ENCODE results near the gene FOXO6.
"Not testable (repeated sequence)": the region's sequence is repeated elsewhere in the genome, so short reads cannot be mapped to it uniquely, and the experiment has no call there.

Gene FOXO6

DNA sequence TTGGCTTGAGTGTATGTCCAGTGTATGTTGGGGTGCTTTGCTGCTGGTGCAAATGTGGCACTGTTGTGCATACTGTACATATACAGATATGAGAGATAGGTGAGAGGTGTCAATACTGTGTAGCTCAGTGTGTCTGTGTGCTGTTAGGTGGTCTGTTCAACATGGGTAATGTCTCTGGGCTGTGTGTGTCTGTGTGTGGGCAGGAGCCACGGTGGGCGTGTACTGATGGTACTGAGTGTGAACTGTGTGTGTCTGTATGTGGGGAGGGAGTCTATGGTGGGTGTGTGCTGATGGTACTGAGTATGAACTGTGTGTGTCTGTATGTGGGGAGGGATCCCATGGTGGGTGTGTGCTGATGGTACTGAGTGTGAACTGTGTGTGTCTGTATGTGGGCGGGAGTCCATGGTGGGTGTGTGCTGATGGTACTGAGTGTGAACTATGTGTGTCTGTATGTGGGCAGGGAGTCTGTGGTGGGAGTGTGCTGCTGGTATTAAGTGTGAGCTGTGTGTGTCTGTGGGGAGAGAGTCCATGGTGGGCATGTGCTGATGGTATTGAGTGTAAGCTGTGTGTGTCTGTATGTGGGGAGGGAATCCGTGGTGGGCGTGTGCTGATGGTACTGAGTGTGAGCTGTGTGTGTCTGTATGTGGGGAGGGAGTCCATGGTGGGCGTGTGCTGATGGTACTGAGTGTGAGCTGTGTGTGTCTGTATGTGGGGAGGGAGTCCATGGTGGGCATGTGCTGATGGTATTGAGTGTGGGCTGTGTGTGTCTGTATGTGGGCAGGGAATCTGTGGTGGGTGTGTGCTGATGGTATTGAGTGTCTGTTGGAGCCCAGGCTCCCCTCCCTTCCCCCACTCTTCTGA, 32.2 kb upstream of the FOXO6 start:
- no peak for DNase-seq (ENCODE audit: insufficient read length, low spot score)
- TF ChIP-seq SPI1 (IDR thresholded peaks at IDR 0.05; ENCODE audit: low read depth, low read length) (no peak), POLR2AphosphoS5 (IDR thresholded peaks at IDR 0.05; ENCODE audit: low read depth, low read length) (no peak), POLR2A (IDR thresholded peaks at IDR 0.05; ENCODE audit: low read depth, low read length) (no peak), POU2F2 (IDR thresholded peaks at IDR 0.05; ENCODE audit: low read depth, low read length) (no peak), TAF1 (IDR thresholded peaks at IDR 0.05; ENCODE audit: low read depth, low read length) (no peak), PAX5 (IDR thresholded peaks at IDR 0.05; ENCODE audit: insufficient read depth, low read length, severe bottlenecking) (no peak)
- FAIRE-seq: no peak

GRCh38 chr1:41329662-41330587, 31.3 kb upstream of the FOXO6 start:
- FAIRE-seq: no peak
- no peak for DNase-seq (ENCODE audit: insufficient read length, low spot score)
- TF ChIP-seq POLR2AphosphoS5 (IDR thresholded peaks at IDR 0.05; ENCODE audit: low read depth, low read length) (no peak), TAF1 (IDR thresholded peaks at IDR 0.05; ENCODE audit: low read depth, low read length) (no peak), POLR2A (IDR thresholded peaks at IDR 0.05; ENCODE audit: low read depth, low read length) (no peak), PAX5 (IDR thresholded peaks at IDR 0.05; ENCODE audit: insufficient read depth, low read length, severe bottlenecking) (no peak), POU2F2 (IDR thresholded peaks at IDR 0.05; ENCODE audit: low read depth, low read length) (no peak)

- no peak for FAIRE-seq
- no peak for TF ChIP-seq PAX5 (IDR thresholded peaks at IDR 0.05; ENCODE audit: insufficient read depth, low read length, severe bottlenecking)
- TF ChIP-seq POU2F2 (IDR thresholded peaks at IDR 0.05; ENCODE audit: low read depth, low read length): no peak
- TF ChIP-seq TAF1 (IDR thresholded peaks at IDR 0.05; ENCODE audit: low read depth, low read length): no peak
- TF ChIP-seq POLR2AphosphoS5 (IDR thresholded peaks at IDR 0.05; ENCODE audit: low read depth, low read length): no peak
- no peak for TF ChIP-seq SPI1 (IDR thresholded peaks at IDR 0.05; ENCODE audit: low read depth, low read length)
- no peak for TF ChIP-seq POLR2A (IDR thresholded peaks at IDR 0.05; ENCODE audit: low read depth, low read length)
These were observed 30.4 kb upstream of the FOXO6 start for GRCh38 chr1:41330588-41331545.

DNA sequence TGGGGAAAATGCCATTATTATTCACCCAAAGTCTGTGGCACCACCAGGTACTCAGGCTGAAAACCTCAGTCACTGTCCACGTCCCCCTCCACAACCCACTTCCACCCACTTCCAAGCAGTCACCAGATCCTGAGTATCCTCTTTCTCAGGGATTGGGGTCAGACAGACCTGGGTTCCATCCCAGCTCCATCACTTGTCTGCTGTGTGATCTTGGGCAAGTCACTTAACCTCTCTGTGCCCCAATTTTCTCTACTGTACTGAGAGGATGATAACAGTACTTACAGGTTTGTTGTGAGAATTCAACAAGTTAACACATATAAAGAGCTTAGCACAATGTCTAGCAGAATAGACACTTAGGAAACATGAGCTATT, 29.7 kb upstream of the FOXO6 start:
- no peak for FAIRE-seq
- no peak for TF ChIP-seq POLR2AphosphoS5 (IDR thresholded peaks at IDR 0.05; ENCODE audit: low read depth, low read length)
- TF ChIP-seq TAF1 (IDR thresholded peaks at IDR 0.05; ENCODE audit: low read depth, low read length): no peak
- no peak for TF ChIP-seq POLR2A (IDR thresholded peaks at IDR 0.05; ENCODE audit: low read depth, low read length)
- no peak for TF ChIP-seq POU2F2 (IDR thresholded peaks at IDR 0.05; ENCODE audit: low read depth, low read length)
- no peak for TF ChIP-seq PAX5 (IDR thresholded peaks at IDR 0.05; ENCODE audit: insufficient read depth, low read length, severe bottlenecking)
- no peak for TF ChIP-seq SPI1 (IDR thresholded peaks at IDR 0.05; ENCODE audit: low read depth, low read length)

More at GRCh38 chr1:41330588-41331545, 30.4 kb upstream of the FOXO6 start:
- DNase-seq (ENCODE audit: insufficient read length, low spot score): no peak

GRCh38 chr1:41332161-41332560, 29.1 kb upstream of the FOXO6 start:
- DNase-seq (ENCODE audit: insufficient read length, low spot score); FAIRE-seq: not testable (repeated sequence)

More for the DNA sequence above, 29.7 kb upstream of the FOXO6 start:
- no peak for DNase-seq (ENCODE audit: insufficient read length, low spot score)

DNA sequence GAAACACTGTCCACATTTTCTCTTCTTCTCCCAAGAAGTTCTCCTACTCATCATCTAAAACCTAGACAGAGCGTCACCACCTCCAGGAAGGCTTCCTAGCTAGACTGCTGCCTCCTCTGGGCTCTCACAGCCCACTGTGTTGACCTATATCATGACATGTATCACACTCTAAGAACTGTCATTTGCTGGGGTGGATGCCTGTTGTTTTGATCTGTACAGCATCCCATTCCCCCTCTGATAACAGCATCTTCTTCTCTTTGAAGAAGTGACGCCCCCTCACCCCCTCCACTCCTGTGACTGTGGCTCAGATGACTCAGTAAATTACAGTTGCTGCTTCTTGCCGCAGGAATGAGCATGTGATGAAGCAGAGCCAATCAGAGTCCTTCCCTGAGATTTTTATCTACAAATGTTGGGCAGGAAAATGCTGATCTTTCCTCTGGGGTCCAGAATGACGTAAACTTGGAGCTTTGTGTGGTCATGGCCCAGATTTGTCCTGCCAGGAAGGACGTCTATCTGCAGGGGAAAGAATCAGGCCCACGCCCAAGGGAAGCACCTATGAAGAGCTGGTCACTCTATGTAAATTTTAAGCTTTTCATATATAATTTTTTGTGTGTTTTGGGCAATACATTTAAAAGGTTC, 28.0 kb upstream of the FOXO6 start:
- DNase-seq (ENCODE audit: insufficient read length, low spot score) (no peak), FAIRE-seq (no peak)
- TF ChIP-seq TAF1 (IDR thresholded peaks at IDR 0.05; ENCODE audit: low read depth, low read length): no peak

DNA sequence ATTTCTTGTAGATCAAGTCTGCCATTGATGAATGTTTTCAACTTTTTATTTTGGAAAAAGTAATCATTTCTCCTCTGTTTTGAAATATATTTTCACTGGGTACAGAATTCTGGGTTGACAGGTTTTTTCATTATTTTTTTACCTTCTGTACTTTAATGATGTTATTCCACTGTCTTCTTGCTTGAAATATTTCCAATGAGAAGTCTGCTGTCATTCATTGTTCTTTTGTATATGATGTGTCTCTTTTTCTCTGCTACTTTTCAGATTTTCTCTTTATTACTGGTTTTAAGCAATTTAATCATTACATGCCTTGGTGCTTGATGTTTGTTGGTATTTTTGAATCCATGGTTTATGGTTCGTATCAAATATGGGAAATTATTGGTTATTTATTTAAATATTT, 22.4 kb upstream of the FOXO6 start:
- TF ChIP-seq POU2F2 (IDR thresholded peaks at IDR 0.05; ENCODE audit: low read depth, low read length) (no peak), POLR2A (IDR thresholded peaks at IDR 0.05; ENCODE audit: low read depth, low read length) (no peak), SPI1 (IDR thresholded peaks at IDR 0.05; ENCODE audit: low read depth, low read length) (no peak), TAF1 (IDR thresholded peaks at IDR 0.05; ENCODE audit: low read depth, low read length) (no peak), PAX5 (IDR thresholded peaks at IDR 0.05; ENCODE audit: insufficient read depth, low read length, severe bottlenecking) (no peak), POLR2AphosphoS5 (IDR thresholded peaks at IDR 0.05; ENCODE audit: low read depth, low read length) (no peak)
- DNase-seq (ENCODE audit: insufficient read length, low spot score): no peak
- no peak for FAIRE-seq

DNA sequence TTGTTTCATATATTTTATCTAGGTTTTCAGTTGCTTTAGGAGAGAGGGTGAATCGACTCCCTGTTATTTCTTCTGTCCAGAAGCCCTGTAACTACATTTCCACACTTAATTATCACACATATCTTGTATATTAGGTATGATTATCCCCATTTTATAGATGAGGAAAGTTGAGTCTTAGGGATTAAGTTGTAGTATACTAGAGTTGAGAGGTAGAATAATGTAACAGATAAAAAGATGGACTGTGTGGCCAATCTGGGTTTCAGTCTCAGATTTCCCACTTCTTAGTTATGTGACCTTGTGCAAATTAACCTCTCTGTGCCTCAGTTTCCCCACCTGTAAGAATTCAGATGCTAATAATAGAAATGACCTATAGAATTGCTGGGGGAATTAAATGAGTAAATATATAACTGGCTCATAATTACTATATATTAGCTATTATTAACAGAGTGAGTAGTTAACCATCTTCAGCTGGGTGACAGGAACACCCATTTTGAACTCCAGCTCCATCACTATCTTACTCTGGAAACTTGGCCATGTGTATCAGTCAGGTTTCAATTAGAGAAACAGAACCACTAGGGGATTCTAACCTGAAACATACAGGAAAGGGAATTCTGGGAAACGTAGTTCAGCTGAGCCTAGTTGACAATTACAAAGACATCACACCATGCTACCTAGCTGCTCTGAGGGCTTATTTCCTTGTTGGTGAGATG, 20.4 kb upstream of the FOXO6 start:
- TF ChIP-seq POLR2AphosphoS5 (IDR thresholded peaks at IDR 0.05; ENCODE audit: low read depth, low read length) (no peak), TAF1 (IDR thresholded peaks at IDR 0.05; ENCODE audit: low read depth, low read length) (no peak), PAX5 (IDR thresholded peaks at IDR 0.05; ENCODE audit: insufficient read depth, low read length, severe bottlenecking) (no peak)
- DNase-seq (ENCODE audit: insufficient read length, low spot score) (no peak), FAIRE-seq (no peak)

Measured in GM12891 (cell line).